AG09319 (cell line): Measurements from ENCODE around the gene TTC32.

Experiments used
- DNase-seq: peaks from one replicate; pipeline ENCODE4 v3.0.0-alpha.2; 2010; ENCODE audit warnings: low read depth; ENCODE audit errors: extremely low read depth
- TF ChIP-seq, protein P1 (sequence below): IDR thresholded peaks from 2 replicates; pipeline ENCODE4 v1.5.1; 2011; ENCODE audit warnings: low read depth, mild to moderate bottlenecking, inconsistent platforms, low read length, moderate library complexity

TTC32 gene

DNA sequence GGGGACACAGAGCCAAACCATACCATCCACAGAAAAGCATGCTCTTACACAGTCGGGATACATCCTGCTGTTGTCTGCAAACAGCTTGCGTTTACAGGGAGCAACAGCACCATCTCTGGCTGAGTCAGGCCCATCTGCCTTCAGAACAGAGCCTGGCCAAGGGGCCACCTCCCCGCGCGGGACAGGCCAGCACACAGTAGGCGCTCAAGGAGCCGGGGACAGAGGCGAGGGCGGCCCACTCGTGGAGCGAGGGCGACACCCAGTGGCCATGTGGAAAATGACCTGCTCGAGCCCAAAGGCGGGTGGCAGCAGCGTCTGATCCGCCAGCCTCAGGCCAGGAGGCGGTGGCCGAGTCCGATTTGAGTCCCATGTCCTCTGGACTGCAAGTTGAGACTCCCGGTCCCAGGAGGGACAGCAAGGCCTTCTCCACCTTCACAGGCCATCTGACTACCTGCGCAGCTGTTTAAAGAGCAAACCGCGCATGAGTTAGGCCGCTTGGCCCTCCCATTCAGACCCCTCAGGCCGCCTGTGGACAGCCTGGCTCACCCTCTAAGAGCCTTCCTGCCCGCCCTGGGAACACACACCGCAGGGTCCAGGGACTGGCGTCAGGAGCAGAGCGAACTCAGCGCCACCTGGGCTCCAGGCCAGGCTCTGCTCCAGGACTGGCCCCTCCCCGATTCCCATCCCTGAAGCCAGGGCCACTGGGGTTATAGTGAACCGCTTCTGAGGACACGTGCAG, 38.3 kb downstream of the TTC32 start:
- no peak for DNase-seq
- TF ChIP-seq, protein P1, sequence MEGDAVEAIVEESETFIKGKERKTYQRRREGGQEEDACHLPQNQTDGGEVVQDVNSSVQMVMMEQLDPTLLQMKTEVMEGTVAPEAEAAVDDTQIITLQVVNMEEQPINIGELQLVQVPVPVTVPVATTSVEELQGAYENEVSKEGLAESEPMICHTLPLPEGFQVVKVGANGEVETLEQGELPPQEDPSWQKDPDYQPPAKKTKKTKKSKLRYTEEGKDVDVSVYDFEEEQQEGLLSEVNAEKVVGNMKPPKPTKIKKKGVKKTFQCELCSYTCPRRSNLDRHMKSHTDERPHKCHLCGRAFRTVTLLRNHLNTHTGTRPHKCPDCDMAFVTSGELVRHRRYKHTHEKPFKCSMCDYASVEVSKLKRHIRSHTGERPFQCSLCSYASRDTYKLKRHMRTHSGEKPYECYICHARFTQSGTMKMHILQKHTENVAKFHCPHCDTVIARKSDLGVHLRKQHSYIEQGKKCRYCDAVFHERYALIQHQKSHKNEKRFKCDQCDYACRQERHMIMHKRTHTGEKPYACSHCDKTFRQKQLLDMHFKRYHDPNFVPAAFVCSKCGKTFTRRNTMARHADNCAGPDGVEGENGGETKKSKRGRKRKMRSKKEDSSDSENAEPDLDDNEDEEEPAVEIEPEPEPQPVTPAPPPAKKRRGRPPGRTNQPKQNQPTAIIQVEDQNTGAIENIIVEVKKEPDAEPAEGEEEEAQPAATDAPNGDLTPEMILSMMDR: peak; percentile 80

DNA sequence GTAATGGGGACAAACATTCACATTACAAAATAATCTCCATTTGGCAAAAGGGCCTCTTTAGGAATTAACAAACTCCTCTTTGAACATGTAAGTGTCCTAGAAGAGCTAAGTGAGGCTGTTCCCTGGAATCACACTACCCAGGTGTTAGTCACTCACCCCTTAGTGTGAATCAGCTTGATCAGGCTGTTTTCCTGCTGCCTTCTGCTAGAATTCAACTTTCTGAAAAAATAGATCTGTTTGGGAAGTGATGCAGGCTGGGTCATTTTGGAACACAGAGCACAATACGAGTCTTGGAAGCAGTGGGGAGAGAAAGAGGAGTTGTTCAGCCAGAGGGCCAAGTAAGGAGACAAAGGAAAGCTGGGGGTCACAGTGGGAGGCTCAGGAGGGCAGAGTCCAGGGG, 40.0 kb downstream of the TTC32 start:
- TF ChIP-seq, protein P1: no peak
- DNase-seq: no peak

GRCh38 chr2:19860022-19860421, 41.8 kb downstream of the TTC32 start:
- TF ChIP-seq, protein P1: no peak
- DNase-seq: no peak

DNA sequence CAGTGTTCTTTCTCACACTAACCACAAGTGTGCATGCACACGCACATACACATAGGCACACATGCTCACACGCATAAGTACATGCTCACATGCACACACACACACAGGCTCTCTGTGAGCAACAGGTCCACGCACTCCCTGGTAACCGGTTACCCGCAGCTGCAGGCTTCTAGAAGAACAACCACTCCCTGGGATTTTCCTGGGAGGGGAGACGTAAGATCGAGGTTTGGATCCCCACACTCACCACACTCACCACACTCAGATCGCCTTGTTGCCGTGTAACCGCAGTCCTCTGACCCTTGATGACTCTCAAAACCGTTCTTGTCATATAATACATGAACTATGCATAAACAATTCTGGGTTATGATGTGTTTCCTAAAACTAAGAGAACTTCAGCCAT, 42.2 kb downstream of the TTC32 start:
- TF ChIP-seq, protein P1: no peak
- DNase-seq: no peak

DNA sequence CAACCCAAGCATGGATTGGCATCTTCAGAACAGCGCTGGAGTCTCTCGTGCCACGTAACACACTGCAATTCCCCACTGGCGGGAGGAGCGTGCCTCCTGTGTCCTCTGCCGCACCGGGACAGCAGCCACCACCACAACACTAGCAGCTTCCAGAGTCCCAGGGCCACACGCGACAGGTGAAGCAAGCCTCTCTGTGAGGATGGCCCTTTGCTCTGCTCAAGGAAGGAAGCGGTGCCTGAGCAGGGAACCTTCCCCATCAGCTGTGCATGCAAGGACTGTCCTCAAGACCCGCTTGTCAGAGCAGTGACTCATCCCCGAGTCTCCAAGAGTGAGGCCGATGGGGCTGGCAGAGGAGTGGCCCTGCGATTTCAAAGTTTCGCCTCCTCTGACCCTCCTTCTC, 44.0 kb downstream of the TTC32 start:
- no peak for DNase-seq
- TF ChIP-seq, protein P1: no peak

DNA sequence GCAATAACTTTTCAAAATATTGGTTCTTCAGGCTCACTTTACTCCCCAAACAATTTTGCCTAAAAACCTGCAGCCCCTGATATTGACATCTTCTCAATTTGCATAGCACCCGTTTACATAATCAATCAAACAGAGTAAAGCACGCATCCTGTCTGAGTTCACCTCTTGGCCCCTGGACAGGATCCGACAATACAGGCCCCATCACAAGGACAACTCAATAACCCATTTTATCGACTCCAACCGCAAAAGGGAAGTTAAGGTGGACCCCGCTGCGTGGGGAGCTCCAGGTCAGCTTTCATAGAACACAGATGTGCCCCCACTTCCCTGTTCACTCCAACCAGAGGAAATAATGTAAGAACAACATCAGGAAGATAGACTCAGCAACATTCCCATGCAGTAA, 44.7 kb downstream of the TTC32 start:
- DNase-seq: no peak
- TF ChIP-seq, protein P1: no peak

- DNase-seq: no peak
- TF ChIP-seq, protein P1: no peak
These were observed 46.0 kb downstream of the TTC32 start for GRCh38 chr2:19855542-19856431.
